ENCODE data around the gene CASZ1.
A peak's percentile ranks its signal among the peaks of the same experiment; 100 is the strongest.

The CASZ1 gene

DNA sequence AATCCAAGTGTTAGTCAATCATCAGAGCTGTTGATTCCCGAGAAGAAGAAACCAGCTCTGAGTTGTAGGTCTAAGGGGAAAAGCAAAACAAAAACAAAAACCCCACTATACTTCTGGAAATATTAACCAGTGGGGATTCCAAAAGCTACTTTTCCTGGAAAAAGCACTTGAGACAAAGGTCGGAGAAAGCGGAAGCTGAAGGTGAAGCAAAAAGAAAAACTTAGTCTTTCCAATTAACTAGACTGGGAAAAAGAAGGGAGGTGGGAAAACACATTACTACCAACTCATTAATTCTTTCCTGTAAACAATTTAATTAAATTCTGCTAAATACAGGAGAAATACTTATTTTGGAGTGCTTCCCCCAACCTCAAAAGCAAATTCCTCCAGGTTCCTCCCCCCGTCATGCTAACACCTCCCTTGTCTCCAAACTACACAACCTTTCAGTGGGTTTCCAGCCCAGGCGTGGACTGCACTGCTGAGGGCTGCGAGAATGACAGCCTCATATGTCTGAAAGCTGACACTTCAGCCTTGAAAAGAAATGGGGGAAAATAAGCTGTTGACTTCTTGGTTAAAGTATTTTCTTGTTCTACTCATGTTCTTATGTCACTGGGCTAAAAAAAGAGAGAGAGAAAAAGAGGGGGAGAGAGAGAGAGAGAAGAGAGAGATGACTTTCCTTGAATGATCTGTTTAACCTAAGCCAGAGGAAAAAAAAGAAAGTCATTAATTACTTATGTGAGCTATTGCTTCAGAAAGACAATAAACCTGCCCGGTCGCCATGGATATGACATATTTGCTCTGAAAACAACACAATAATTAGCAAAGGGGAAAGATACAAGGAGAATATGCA, 5.1 kb downstream of the CASZ1 start:
- peak; percentile 90 for DNase-seq

DNA sequence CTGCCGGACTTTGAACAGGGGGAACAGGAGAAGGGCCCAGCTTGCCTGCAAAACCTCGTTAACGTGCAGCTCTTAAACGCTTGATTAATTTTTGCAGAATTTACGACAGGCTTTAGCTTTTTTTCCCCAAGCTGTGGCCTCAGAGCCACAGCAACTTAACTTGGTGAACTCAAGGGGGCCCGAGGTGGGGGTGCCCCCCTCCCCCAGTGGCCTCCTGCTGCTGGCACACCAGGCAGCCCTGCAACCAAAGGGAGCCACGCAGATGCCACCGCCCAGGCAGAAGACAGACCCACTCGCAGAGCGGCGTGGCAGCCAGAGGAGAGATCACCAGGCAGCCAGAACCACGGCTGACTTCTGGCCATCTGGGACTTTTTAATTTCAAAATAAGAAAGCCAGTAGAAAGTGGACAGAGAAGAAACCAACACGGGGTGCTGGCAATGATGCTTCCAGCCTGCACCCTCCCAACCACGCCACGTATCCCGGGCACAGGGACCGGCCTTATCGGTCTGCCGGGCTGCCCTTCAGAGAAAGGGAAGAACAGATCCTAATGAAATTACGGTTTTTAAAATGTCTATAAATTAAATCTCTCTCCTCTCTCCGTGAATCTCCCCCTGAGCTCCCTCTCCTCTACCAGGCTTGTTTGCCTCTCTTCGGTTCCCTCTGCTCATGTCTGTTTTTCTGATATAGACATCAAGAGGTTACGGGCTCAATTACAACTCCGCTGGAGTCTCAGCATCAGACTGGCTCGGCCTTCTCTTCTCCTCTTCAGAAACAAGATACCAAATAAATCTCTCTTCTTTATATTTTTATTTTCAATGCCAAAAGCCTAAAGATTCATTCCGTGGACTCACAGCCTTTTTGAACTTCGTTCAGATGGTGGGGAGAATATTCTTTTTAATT, 6.4 kb downstream of the CASZ1 start:
- DNase-seq, result peak; percentile 62

DNA sequence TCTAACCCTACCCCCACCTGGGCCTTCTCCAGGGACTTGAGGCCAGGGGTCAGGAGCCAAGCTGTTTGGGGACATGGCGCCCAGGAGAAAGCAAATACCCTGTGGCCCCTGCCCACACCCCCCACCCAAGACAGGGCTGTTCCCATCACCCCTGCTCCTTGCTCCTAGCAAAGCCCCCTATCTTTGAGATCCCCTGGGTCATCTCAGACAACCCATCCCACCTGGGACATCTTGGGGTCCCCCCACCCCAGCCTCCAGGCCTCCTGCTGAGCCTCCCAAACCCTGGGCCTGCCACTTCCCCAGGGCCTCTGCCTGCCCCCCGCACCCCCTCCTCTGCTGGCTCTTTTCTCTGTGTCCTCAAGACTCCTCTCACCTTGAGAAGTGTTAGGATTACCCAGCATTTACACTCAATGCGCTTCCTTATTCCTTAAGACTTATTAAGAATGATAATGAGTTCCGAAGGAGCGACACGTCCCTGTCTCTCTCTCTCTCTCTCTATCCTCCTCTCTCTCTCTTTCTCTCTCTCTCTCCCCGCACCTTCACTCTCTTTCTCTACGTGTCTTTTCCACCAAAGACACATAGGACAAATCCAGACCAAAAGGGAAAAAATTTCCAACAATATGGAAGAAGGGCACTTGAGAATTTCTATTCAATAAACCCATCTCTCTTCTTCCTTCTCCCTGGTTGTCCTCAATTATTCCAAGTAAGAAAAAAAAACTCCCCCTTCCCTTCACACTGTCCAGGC, 7.2 kb downstream of the CASZ1 start:
- DNase-seq, result no peak

DNA sequence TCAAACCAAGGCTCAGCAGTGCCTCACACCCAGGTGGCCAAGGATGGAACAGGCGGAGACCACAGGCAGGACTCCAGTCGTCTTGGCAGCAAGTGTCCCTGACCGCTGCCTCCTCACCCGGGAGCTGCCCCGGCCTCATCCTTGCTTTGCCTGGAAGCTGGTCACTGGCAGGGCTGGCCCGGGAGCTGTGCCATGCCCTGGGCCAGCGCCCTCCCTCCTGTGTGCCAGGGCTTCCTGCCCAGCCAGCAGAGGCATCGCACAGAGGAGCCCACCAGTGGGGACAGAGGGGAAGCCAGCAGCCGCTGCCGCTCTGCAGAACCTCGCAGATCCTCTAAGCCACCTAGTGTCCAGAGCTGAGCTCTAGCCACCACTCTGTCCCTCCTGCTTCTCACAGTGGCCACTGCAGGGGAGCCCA, 7.8 kb downstream of the CASZ1 start:
- DNase-seq, result peak; percentile 54

DNA sequence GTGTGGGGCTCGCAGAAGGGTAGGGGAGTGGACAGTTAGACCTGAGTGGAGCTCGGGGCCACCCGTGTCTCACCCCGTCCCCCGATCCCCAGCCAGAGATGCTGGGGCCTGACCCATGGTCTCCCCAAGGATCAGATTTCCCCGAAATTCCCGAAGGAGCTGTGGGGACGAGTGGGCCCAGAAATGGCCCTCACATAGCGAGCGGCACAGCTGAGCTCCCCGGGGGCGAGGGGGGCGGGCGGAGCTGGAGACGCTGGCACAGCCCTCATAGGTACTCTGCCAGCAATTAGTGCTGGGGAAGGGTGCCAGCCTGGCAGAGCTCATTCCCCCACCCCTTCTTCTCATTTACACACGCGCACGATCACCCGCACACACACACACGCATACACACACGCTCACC, 9.2 kb downstream of the CASZ1 start:
- peak; percentile 57 for DNase-seq

DNA sequence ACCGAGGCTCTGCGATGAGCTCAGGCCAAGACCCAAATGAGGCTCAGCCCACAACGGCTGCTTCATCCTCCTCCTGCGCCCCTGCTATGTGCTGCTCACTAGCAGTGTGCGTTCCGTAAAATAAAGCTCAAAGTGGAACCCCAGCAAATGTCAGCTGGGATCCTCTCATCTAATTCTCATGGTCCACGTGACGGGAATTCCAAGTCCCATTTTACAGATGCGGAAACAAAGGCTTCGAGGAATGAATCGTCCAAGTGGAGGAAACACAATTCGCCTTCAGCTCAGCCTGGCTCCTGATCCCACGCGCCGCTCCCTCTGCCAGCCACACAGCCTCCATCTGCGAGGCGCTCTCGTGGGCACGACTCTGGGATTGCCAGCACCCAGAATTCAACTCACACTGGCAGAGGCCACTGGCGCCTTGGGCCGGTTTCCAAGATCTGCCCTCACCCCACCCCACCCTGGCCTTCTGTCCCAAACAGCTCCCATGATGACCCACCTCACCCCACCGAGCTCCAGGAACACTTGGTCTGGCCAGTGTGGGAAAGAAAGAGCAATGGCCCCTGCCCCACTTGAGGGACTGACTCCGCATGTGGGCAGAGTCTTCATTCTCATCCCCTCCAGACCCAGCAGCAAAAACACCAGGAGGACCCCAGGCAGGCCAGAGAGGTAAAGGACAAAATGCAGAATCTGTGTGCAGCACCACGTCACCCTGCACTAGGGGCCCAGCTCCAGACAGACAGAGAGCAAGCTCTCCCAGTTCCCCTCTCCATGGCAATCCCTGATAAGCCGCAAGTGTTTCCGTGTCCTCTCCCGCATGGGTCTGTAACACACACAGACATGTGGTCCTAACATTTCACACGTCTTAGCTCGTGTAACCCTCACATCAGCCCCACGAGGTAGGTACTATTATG, 10.5 kb downstream of the CASZ1 start:
- no peak for DNase-seq

DNA sequence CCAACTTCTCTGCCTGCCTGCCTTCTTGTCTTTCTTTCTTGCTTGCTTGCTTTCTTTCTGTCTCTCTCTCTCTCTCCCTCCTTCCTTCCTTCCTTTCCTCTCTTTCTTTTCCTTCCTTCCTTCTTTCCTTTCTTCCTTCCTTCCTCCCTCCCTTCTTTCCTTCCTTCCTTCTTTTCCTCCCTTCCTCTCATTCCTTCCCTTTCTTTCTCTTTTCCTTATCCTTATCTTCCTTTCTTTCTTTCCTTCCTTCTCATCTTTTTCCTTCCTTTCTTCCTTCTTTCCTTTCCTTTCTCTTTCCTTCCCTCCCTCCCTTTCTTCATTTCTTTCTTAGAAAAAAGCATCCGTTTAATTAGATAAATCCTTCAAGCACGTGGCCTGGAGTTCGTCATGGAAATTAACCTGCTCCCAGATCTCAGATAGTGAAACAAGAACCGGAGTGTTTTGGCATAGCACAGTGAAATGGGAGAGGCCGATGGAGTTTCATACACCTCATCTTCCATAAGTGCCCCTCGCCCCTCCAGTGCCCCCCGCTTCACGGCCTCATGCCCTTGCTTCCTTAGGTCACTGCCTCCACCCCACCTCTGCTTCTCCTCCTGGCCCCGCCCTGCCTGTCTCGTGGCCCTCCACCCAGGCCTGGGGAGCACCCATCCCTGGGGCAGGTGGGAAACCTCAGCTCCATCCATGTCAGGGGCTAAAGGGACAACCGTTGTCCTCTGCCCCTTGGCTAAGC, 11.3 kb downstream of the CASZ1 start:
- no peak for DNase-seq

DNA sequence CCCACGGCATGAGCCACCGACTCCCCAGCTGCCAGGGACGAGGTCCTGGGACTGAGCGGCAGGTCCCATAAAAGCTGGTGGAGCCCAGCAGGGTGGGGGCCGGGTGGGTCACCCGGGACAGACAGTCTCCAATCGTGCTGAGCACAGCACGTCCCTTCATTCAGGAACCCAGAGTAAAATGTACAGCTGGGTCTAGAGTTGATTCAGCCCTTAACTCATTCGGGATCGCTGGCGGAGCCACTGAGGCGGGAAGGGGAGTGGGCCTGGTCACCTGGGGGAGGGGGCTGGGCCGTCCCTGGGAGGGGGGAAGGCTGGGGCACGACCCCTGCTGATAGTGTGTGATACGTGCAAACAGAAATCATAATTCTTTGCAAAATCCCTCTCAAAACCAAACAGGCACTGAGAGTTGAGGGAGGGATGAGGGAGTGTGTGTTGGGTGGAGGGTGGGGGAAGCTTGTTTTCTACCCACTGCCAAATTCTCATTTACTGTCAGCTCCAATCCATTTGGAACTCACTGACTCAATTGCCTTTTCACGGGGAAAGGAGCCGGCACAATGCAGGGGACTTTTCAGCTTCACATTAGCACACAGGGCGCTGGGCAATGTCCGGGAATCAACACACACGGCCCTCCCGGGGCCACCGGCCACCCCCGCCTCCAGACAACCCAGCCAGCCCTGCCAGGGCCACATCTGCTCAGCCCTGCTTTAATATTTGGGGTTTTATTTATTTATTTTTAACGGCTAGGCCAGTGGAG, 13.8 kb downstream of the CASZ1 start:
- peak; percentile 22 for DNase-seq

DNA sequence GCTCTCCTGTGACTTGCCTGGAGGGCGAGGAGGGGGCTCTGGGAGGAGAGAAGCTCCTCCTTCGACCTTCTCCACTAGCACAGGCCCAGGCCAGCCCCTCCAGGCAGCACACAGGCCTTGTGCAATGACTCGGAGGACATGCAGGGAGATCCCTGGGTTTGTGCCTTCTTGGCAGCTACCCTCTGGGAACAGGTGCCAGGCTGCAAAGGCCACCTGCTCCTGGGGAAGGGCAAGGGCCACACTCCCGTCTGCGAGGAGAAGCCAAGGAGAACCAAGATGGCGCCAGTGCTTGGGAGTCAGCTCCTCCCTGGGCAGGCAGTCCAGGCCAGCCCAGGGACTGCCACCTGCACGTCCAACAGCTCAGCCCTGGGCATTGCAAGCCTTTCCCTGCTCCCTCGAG, 15.3 kb downstream of the CASZ1 start:
- DNase-seq, result peak; percentile 41

DNA sequence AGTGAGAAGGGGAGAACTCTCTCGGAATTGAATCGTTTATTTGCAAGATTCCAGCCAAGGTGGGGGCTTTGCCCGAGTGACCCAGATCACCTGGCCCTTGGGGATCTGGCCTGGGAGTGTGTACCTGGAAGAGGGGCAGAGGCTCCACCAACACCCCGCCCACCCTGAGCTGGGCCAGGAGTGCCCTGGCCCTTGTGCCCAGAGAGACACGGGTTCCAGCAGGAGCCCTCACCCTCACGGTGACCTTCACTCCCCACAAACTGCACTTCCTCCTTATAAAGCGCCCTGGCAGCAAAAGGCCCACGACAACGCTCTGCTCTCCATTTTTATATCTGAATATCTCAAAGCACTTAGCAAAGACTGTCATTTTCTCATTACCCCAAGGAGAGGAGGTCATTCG, 16.6 kb downstream of the CASZ1 start:
- peak; percentile 66 for DNase-seq

DNA sequence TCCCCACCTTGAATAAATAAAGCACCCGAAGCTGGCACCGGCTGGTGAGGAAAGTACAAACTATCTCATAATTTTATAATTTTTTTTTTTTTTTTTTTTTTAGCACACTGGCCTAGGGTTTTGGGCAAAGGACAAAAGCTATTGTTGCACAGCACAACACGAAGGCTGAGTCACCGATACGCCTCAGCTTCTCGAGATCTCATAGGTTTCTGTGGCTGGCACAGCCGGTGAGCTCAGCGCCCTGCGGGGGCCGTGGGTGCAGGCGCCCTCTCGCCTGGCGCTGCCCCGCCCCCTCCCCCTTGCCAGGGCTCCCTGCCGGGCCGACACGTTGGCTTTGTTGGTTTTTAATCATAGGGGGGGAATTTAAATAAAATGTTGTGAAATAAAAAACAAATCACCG, 17.2 kb downstream of the CASZ1 start:
- DNase-seq, result peak; percentile 92

DNA sequence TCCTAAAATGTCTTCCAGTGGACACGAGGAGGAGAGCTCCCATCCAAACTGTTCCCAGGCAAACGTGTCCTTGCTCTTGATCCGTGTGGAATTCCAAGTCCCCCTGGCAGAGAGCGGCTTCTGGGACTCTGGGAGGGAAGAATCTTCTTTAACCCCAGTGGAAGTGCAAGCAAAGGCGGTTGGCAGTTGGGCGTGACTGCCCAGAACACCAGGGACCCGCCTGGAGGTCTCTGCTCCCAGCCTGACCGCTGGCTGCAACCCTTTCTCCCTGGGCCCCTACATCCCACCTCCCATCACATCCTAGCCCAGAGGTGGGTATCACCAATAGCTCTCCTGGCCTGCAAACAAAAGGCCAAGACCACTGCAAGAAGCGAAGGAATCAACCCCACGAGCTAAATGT, 17.8 kb downstream of the CASZ1 start:
- DNase-seq, result peak; percentile 49

DNA sequence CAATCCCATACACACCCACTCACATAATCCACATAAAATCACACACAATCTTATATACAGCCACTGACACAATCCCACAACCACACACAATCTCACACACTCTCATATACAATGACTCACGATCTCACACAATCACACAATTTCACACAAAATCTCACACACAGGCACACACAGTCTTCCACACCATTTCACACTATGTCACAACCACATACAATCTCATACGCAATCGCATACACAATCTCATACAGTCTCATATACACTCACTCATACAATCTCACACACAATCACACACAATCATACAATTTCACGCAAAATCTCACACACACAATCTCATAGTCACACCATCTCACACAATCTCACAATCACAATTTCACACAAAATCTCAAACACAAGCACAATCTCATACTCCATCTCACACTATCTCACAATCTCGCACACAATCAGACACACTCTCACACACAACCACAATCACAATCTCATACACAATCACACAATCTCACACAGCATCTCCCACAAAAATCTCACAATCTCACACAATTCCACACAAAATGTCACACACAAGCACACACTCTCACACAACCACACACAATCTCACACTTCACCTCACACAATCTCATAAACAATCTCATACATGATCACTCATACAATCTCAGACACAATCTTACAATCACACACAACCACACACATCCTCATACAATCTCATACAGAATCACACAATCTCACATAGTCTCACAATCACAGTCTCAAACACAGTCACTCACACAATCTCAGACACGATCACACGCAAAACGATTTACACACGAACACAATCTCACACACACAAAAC, 18.5 kb downstream of the CASZ1 start:
- no peak for DNase-seq

DNA sequence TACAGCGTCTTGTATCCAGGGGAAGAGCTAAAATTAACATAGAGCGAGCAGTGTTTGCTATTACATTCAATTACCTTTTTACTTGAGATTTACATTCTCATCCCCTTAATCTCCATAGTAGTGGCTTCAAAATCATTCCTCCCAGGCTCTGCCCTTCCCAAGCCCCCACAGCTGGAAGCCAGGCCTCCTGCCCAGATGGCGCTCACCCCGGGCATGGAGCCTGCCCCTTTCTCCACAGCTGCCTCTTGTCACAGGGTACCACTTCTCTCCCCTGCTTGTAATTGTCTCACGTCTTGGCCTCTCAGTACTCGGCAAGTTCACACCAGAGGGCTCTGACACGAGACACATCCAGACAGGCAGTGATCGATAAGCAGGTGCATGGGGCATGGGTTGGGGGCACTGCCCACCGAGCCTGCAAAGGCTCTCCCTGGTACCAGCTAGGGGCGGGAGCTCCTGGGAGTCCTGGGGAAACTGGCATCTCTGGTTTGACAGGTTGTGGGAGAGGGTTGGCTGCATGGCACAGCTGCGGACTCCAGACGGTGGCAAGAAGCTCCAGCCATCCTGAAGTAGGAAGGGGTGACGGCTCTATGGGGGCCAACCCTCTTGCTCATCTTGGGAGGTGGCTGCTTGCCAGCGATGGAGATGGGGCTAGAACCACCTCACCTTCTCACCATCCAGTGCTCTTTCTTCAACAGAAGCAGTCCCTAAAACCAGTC, 20.1 kb downstream of the CASZ1 start:
- DNase-seq, result peak; percentile 62

DNA sequence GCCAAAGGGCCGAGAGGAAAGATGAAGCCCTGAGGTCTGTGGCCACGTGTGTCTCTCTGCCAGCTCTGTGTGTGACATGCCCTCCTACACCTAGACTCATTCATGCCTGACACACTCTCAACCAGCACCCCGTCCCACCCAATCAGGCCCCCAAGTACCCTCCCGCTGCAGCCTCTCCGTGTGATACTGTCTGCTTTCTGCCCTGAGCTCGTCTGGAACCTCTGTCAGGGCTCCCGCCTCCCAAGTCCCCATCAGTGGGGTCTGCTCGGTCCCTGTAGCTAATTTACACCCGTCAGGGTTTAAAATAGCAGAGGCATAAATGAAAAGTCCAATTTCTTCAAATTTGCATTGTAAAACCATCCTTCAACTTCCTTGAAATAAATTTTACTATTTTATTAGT, 20.7 kb downstream of the CASZ1 start:
- no peak for DNase-seq

DNA sequence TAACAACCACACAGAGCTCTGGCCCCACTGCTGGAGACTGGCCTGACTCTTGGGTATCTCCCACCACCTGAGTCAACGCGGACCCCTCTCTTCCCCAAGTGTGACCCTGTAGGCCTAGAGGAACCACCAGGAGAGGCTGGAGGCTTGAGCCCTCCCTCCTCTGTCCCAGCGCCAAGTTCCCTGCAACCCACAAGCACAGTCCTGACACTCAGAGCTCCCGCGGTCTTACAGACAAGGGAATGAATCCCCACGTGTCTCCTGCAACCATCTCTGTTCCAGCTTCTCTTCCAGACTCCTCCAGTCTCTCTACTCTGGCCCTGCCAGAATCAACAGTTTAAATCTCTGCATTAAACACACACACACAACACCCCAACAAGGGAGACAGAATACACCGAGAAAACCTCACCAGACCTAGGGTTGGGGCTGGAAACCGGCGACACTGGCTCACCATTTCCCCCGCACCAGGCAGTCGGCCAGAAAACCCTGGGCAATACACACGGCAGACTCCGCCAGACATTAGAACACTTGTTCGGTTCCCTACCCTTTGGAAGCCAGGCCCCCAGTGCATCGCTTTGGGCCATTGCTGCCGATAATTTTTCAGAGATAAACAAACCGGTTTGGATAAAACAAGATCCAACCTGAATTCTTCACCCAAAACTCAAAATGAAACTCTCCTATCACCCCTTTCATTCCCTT, 21.7 kb downstream of the CASZ1 start:
- DNase-seq, result no peak

DNA sequence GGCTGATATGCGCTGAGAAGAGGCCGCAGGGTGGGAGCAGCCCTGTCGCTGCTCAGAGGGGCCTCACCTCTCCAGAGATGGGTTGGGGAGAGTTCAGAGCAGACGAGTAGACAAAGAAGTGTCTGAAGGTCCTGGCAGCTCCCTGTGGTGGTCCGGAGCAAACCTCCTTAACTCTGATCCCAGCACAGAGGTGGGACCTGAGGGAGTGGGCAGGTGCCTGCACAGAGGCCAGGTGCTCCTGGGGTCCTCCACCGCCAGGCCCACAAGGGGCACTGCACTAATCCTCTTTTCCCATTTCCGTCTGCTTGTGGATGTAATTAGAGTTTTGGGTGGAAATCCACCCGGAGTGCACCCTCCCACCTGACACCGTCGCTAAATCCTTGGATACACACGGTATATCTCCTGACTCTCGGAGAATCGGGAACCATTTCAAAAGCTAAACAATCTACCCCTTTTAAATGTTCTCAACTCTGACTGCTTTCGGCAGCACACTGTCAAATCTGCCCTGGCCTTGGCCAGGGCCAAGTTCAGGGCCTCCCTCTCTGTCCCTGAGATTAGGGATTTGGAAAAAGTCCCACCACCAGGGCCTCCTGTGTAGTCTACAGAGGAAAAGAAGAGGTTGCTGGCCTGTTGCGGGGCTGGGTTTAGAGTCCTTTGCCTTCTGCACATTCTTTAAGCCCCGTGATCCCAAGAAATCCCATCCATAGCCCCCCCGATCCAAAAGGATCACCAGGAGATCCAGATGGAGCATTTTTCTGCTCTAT, 22.4 kb downstream of the CASZ1 start:
- no peak for DNase-seq

DNA sequence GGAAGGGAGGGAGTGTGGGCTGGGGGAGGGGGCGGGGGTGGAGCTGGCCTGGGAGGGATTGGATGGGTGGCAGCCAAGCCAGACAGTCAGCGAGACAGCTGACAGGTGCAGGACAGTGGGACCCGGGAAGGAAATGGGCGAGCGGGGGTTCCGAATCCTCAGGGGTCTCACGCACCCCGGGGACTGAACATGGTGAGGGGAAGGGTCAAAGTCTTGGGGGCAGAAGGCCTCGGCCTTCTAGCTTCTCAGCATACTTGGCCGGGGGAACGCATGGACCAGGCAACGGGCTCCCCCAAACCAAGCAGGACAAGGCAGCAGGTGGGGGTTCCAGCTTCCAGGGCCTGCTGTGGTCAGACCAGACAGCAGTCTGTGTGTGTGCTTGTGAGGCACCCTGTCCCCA, 23.1 kb downstream of the CASZ1 start:
- peak; percentile 59 for DNase-seq

Data from NCI-H69 (cell line).